GM21360 (cell line): Measurements from ENCODE around the gene SND1.

Experiments
- ATAC-seq: cut with Tn5 transposase; IDR thresholded peaks from one replicate; pipeline ENCODE4 v1.9.1; 2021; ENCODE audit warnings: mild to moderate bottlenecking, moderate library complexity; ENCODE audit not compliant: unreplicated experiment

SND1 gene

DNA sequence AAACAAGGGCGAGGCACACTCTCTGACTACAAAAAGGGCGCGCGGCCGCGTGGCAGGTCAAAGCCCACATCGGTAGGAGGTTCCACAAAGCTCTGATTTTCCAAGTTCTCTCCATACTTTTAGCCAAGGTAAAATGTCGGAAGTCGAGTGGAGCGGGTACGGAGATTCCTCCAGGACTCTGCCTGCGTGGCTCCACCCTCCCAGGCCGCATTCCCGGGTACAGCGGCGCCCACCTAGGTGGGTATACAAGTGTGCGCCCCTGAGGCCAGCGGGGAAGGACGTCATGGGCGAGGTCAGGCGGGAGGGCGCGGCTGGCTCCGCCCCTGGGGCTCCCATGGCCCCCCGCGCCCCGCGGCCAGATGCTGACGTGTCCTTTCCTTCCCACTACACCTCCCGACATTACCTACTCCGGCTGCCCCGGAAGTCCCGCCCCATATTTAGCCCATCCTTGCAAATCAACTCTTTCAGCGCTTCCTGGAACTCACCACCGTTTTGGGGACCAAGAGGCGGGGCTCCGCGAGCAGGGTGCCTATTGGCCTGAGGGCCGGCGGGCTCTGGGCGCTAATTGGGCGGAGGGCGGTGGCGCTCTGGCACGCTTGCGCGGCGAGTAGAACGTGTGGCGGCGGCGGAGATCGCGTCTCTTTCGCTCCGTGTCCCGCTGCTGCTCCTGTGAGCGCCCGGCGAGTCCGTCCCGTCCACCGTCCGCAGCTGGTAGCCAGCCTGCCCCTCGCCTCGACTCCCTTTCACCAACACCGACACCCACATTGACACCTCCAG, at the start of gene SND1:
TSS of gene SND1 (plus strand) at position 639 of the 777 bp plus-strand sequence. CDS start 180 bp downstream, outside the sequence.
- ATAC-seq = peak; percentile 96

DNA sequence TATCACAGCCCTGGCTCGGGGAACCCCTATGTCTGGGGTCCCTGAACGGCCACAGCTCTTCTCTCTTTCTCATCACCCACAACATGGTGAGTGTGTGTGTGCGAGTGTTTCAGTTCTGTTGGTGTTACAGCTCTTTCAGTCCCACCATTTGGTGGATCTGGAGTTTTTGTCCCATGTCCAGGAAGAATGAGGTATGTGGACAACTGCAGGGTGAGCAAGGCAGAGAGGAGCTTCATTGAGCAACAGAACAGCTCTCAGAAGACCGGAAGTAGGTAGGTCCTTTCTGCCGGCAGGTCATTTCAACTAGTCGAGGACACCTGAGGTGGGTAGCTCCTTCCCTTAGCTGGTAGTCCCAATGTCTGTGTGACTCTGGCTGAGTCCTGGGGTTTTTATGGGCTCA, 43.5 kb upstream of the SND1 start:
- no peak for ATAC-seq

DNA sequence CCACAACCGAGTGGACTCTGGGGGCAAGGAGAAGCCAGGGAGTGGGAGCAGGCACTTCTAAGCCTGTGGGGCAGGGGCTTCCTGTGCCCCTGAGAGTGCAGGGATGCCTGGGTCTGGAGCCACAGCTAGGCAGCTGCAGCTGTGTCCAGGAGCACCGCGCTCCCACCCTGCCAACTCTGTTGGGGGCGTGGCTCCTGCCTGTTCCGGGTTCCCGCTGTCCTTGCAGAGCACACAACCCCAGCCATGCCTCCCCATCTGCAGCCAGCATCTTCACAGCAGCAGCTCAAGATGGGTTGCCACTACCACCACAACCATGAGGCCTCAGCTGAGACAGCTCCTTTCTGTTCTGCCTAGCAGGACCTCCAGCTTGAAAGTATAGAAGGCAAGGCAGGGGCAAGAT, 42.7 kb upstream of the SND1 start:
- ATAC-seq = no peak

GRCh38 chr7:127612263-127612662, 39.7 kb upstream of the SND1 start:
- no peak for ATAC-seq

- ATAC-seq = no peak
Observed at GRCh38 chr7:127616724-127617123, 35.3 kb upstream of the SND1 start.

- ATAC-seq = no peak
Observed at GRCh38 chr7:127618042-127618441, 34.0 kb upstream of the SND1 start, which contains the start of gene PAX4. TSS of gene PAX4 (minus strand) at chr7:127618142. CDS start at chr7:127615928, 2,214 bp downstream.

DNA sequence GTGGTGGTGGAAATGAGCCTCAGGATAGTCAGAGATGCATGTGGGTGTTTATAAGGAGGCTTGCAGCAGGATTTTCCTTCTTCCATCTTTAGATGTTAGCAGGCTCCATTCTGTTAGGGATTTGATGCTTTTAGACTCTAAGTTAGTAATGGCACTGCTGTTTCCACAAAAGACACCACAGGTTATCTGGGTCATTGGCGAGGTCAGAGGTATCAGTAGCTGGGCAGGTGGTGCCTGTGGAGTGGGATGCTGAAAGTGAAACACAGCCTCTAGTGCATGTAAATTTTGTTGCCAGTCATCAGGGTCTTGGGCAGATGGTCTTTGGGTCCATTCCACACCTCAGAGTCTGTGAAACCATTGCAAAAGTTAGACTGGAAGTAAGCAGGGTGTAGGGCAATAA, 33.2 kb upstream of the SND1 start:
- ATAC-seq = no peak

DNA sequence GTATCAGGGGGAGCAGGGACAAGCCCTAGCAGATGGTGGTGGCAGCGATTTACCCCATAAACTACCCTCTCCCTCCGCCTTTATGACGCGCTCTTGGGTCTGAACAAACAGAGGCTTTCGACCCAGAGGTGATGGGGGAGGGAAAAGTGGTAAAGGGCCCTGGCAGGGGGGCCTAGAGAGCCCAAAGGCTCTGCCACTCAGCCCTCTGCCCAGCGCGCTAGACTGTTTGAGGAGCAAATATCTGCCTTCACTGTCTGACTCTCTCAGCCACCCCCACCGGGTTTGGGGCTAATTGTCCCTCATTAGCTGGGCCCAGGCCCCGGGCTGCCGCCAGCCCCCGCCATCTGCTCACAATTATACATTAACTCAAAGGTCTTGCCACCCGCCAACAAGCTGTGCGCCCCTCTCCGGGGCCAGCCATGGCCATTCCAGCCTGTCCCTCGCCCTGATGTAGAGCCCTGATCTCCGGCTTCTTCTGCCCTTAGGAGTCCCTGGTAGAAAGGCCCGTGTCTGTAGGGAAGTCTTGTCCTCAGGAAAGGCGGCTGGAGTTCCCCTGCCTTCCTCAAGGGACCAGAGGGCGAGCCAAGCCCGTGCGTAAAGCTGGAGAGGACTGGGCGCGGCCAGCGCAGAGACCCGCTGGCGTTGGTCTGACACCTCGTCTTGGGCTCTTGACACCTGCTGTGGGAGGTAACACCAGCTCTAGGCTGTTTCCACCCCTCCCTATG, 32.2 kb upstream of the SND1 start:
- ATAC-seq = no peak

- ATAC-seq = no peak
Observed at GRCh38 chr7:127620406-127621233, 31.4 kb upstream of the SND1 start.

DNA sequence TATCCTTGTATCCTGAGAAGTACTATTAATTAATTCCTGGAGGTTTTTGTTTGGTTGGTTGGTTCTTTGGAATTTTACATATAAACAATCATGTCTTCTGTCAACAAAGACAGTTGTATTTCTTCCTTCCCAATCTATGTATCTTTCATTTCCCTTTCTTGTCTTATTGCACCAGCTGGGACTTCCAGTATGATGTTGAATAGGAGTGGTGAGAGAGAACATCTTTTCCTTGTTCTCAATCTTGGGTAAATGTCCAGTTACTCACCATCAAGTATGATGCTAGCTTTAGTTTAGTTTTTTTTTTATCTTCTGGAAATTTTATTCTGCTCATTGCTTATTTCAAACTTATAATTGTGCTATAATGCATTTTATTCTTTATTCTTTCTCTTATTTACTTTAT, 26.7 kb upstream of the SND1 start:
- no peak for ATAC-seq

DNA sequence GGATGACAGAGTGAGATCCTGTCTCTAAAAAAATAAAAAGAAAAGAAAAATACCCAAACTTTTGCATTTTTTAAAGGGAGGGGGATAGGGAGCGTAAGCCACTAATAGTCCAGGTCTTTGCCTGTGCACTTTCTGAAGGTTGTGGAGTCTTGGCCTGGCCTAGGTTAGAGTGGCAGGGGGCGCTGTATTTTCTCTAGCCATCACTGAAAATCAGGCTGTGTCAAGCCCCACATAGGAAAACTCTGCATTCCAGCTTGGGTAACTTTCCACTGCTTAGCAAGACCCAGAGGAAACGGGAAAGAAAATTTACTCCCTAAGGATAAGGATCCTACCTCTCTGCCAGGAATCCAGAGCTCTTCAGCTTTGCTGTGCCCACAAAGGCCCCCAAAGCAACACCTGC, 23.5 kb upstream of the SND1 start:
- ATAC-seq = no peak

GRCh38 chr7:127629268-127629854, 22.6 kb upstream of the SND1 start:
- ATAC-seq = no peak

- no peak for ATAC-seq
Observed at GRCh38 chr7:127632276-127632910, 19.6 kb upstream of the SND1 start.

DNA sequence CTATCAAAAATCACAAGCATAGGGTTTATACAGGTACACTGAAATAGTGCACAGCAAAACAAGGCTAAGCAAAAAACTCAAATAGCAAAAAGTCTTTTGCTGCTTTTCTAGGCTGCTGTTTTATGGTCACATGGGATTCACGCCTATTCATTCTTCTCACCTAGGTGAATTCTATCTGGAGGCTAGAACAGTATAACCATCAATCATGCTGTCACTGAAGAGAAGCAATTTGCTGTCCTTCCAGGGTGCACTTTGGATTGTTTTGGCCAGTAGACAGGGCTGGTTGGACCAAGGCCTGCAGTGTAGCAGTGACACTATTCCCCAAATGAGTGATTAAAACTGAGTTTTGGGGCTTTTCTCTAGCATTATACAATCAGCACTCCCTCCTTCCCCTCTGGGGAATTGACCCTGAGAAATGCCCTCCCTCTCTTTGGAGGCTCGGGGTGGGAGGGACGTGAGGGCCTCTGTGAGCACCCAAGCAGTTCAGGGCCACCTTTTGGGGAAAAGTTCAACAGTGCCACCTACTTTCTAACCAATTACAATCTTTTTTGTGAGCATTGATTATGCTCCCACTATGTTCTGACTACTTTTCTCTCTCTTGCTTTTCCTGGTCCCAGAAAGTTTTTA, 16.2 kb upstream of the SND1 start:
- no peak for ATAC-seq

DNA sequence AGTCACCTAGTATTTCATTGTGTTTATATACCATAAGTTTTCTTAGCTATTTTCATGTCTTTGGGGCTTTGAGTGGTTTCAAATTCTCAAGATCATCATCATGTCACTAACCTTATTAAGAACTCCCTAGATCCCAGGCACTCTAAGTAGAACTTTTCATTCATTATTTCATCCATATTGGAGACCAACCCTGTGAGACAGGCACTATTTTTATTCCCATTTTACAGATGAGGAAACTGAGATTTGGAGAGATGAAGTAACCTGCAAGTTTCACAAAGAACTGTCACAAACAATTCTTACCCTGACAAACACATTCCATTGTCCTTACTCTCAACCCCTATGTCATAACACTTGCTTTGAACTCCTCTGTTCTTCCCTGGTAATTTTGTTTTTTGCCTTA, 13.8 kb upstream of the SND1 start:
- no peak for ATAC-seq

DNA sequence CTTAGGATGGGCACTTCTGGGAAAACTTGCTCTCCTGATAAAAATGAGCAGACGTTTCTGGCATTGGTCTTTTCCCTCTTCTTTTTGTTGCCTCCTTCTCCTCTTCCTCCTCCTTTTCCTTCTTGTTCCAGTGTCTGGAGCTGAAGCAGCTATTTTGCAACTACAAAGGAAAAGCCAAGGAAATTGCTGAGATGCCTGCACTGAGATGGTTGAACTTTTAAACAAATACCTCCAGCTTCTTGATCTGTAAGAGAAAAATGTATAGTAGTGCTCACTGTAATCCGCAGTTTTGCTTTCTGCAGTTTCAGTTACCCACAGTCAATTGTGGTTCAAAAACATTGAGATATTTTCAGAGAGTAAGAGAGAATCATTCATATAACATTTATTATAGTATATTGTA, 7.5 kb upstream of the SND1 start:
- ATAC-seq = no peak

DNA sequence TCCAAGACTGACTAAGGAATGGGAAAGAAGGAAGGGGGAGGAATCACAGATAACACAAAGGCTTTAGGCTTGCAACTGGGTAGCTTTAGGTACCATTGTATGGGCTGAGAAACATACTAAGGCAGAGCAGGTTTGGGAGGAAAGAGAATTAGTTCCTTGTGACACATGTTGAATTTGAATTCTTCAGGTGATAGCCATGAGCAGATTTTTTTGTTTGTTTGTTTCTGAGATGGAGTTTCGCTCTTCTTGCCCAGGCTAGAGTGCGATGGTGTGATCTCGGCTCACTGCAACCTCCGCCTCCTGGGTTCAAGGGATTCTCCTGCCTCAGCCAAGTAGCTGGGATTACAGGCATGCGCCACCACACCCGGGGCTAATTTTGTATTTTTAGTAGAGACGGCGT, 4.4 kb upstream of the SND1 start:
- no peak for ATAC-seq

DNA sequence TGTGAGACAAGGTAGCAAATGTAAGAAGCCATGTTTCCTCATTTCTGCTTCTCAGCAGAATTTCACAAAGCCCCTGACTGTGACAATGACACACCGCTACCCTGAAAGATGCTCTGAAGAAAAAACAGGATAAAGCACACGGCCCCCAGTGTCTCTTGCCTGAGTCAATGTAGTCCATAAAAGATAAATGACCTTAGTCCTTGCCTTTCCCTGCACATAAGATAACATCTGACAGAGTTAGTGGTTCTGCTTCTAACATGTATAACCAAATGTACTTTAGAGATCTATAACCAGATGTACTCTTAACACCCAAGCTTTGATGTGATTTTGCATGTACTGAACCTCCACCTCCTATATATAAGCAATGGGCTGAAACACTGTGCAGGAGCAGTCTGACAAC, 3.0 kb upstream of the SND1 start:
- ATAC-seq = no peak

- no peak for ATAC-seq
Observed at GRCh38 chr7:127650847-127651555, 993 bp upstream of the SND1 start.
